ENCODE data around the gene STXBP1.

DNA sequence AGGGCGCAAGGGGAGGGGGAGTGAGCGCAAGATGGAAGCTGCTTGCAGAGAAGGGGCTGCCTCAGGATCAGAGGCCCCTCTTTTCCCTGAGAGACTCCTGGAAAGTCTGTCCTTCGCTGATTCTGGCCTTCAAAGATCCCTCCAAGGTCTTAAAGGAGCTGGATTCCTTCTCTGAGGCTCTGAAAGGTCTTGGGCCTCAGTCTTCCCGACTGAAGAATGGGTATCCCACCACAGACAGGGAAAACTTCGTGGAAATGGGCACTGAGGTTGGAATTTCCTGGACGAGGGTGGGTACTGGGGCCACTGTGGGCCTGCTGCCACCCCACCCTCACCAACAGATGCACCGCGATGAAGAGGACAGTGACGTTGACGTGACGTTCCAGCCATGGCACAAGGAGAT is 100.3 kb downstream of the STXBP1 start:
- TF ChIP-seq, protein P1, sequence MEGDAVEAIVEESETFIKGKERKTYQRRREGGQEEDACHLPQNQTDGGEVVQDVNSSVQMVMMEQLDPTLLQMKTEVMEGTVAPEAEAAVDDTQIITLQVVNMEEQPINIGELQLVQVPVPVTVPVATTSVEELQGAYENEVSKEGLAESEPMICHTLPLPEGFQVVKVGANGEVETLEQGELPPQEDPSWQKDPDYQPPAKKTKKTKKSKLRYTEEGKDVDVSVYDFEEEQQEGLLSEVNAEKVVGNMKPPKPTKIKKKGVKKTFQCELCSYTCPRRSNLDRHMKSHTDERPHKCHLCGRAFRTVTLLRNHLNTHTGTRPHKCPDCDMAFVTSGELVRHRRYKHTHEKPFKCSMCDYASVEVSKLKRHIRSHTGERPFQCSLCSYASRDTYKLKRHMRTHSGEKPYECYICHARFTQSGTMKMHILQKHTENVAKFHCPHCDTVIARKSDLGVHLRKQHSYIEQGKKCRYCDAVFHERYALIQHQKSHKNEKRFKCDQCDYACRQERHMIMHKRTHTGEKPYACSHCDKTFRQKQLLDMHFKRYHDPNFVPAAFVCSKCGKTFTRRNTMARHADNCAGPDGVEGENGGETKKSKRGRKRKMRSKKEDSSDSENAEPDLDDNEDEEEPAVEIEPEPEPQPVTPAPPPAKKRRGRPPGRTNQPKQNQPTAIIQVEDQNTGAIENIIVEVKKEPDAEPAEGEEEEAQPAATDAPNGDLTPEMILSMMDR (IDR thresholded peaks at IDR 0.05) = no peak
- TF ChIP-seq POLR2A (IDR thresholded peaks at IDR 0.05) = no peak
